ENCODE measurements around the gene SLC24A3.

The SLC24A3 gene

DNA sequence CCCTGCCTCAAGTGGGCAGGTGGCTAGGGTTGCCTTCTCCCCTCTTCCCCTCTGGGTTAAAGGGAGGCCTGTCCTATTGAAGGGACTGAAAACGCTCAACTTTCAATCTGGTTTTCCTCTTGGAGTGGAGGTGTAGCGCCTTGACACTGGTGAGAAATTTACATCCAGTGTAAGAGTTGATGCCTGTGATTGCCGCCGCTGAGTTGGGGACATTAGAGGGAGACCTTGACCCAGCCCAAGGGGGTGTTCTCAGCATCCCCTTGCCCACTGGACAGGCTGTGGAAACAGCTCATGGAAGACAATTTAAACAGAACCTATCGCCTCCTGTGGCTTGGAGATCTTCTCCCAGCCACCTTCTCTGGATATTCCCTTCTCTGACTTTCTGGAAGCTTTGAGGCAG lies 61.6 kb downstream of the SLC24A3 start:
- DNase-seq, result no peak

DNA sequence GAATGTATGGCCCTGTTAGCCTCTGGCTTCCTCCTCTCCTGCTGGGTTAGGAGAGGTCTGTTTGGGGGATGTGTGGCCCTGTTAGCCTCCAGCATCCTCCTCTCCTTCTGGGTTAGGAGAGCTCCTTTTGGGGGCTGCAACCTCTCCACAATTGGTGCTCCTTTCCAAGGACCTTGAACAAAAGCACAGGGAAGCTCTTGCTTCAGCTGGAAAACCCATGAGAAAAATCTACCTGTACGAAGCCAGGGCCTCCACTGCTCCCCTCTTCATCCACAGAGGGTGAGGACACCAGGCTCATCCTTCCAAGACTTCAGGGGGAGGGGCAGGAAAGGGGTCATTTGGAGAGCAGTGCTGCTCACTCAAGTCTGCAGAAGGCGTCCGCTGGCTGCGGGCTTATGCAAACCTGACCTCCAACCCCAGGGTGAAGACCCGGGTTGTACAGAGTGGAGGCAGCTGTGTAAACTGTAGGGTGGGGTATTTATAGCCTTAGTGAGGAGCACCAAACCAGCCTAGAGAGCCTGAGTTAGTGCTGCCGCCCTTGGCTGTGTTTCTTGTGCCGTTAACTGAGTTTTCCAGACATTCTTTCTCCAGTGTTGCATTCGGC lies 62.1 kb downstream of the SLC24A3 start:
- no peak for DNase-seq

DNA sequence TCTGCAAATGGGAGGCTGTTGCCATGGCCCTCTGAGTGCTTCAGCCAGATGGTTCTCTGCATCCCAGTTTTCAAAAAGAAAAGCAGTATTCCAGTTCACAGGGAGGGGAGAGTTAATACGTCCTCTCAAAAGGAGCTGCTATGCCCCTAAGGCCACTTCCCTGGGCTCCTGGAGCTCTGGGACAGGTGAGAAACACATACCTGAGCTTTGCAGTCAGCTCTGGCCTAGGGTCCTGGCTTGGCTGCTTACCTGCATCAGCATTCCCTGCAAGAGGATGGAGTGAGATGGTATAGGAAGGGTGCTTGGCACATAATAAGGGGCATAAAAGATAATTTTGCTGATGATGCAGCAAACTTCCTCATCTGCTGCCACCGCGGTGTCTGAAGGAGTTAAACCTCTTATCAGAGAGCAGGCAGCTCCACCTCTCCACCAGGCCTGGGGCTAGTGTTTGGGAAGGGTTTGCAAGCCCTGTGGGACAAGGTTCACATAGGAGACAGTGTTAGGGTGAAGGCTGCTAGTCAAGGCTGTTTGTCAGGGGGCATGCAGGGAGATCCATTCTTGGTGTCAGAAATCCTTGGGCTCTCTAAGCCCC lies 62.7 kb downstream of the SLC24A3 start:
- no peak for DNase-seq

GRCh38 chr20:19275630-19276071 lies 63.2 kb downstream of the SLC24A3 start:
- DNase-seq, result no peak

GRCh38 chr20:19277381-19277780 lies 64.9 kb downstream of the SLC24A3 start:
- no peak for DNase-seq

DNA sequence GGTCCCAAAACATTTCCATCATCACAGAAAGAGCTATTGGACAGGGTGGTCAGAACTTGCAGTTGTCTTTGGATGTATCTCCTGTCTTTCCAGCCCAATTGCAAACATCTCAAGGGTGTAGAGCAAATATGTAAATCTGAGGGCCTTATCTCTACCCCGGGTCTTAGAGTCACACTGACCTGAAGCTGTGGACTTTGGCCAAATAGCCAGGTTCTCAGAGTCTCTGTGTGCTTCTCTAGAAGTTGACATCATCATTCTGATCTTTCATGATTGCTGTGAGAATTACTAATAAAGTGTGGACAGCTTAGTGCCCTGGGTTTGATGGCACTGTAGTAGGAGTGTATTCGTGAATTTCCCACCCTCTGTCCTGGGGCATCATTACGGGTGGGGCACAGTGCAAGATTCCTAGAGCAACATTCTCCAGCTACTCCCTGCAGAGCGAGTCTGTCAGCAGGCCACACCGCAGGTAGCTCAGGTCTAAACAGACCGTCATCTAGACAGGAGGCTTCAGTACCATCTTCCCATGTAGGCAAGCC lies 71.1 kb downstream of the SLC24A3 start:
- no peak for DNase-seq

DNA sequence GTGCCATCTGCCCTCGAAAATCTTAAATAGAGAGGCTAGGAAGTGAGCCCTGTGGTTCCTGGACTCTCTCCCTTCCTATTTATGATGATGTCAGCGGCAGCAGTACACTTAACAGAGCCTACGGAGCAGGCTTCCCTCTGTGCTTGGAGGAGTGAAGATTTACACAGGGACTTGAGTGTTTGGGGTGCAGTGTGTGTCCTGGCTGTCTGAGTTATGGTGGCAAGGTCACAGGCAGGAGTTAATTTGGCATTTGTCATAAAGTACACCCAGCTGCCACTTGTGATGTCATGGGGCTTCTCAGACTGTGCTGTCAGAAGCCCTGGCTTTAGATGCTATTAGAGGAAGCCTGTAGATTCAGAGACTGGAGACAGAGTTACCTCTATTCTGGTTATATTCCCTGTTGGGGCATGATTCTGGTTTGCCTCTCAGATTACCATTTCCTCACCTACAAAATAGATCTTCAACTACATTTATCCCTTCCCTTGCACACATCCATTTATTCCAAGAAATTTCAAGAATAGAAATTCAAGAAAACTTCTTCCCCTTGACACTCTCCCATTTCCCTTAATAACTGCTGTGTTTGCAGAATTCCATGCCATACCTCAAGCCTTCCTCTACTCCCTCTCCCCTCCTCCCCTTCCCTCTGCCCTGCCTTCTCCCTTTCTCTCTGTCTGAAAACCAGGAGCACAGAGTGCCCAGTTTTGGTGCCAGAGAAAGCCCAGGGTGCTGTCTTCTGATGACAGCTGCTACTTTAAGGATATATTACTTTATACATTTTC lies 72.1 kb downstream of the SLC24A3 start:
- no peak for DNase-seq

DNA sequence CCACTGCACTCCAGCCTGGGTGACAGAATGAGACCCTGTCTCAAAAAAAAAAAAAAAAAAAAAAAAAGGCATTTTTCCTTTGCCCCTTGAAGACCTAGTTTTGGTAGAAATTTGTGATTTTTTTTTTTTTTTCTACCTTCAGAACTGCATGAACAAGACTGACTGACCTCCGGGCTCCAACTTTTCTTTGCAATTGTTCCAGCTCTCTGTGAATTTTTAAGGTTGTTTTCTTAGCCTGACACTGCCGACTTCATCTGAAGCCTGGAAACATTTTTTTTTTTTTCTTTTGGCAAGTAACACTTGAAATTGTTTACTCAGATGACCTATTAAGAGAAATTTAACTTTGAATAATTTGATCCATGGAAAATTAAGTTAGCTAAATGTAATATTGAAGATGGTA lies 73.0 kb downstream of the SLC24A3 start:
- no peak for DNase-seq

- no peak for DNase-seq
Measured at GRCh38 chr20:19288061-19288460, 75.6 kb downstream of the SLC24A3 start.

GRCh38 chr20:19288636-19289035 lies 76.2 kb downstream of the SLC24A3 start:
- no peak for DNase-seq

GRCh38 chr20:19289451-19289850 lies 77.0 kb downstream of the SLC24A3 start:
- DNase-seq, result no peak

DNA sequence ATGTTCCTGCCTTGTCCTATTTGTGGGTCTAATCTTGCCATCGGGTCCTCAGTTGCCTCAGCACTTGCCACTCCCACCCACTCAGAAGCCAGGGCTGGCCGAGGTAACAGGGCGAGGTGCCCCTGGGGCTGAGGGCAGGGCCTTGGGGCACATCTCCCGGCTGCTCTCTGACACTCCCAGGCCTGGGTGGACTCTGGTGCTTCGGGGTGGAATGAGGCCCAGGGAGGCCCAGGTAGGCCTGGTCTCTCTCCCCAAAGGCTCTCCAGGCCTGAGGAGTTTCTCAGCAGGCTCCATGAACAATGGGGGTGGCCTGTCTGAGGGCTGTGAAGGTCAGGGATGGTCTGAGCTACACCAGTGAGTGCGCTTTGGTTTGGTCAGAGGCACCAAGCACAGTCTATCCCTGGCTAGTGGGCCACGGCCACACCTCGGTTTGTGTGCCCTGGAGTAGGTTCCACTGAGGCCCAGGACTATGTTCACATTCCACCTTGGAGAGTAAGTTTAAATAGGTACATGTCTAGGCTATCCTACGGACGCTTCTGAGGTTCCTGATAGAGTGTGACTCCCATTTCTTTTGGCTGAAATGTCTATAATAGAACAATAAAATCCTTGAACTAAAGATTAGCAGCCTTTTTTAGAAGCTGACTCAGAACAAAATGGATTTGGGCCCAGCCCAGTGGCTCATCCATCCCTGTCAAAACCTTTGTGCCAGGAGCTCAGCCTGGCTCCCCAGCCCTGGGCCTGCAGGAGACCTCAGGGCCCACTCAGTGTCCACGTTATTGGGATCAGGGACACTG lies 78.8 kb downstream of the SLC24A3 start:
- no peak for DNase-seq

DNA sequence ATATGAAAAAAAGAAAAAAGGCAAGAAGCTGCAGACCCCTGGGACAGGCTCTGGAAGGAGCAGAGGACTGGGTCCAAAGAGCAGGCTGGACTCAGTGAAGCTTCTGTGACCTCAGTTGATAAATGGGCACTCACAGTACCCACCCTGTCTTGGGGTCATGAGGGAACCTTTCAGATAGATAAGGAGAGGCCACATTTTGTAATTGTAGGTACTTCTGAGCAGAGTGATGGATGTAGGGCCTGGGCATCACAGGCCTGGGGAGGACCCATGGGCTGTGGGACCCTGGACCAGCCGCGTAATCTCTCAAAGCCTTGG lies 79.3 kb downstream of the SLC24A3 start:
- DNase-seq, result no peak

GRCh38 chr20:19292254-19292653 lies 79.8 kb downstream of the SLC24A3 start:
- DNase-seq, result no peak

- no peak for DNase-seq
Measured at GRCh38 chr20:19295076-19295475, 82.6 kb downstream of the SLC24A3 start.

- no peak for DNase-seq
Measured at GRCh38 chr20:19298652-19299051, 86.2 kb downstream of the SLC24A3 start.

DNA sequence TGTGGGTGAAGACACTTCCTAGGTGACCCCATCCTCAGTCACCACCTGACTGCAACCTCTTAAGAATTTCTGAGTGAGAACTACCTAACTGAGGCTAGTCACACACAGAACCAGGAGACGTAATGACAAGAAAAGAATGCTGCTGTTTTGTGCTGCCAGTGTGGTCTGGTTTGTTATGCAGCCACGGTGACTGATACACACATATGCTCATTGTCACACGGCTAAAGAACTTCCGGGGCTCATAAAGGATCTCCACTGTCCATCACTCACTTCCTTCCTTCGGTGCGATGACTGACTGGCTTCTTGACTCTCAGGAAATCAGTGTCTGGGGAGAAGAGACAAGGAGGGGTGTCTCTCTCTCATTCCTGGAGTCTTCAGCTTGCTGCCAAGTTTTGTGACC lies 88.0 kb downstream of the SLC24A3 start:
- no peak for DNase-seq

GRCh38 chr20:19301142-19301541 lies 88.7 kb downstream of the SLC24A3 start:
- DNase-seq, result no peak

GRCh38 chr20:19301843-19302242 lies 89.4 kb downstream of the SLC24A3 start:
- no peak for DNase-seq

- DNase-seq, result no peak
Measured at GRCh38 chr20:19302714-19303113, 90.3 kb downstream of the SLC24A3 start.

DNA sequence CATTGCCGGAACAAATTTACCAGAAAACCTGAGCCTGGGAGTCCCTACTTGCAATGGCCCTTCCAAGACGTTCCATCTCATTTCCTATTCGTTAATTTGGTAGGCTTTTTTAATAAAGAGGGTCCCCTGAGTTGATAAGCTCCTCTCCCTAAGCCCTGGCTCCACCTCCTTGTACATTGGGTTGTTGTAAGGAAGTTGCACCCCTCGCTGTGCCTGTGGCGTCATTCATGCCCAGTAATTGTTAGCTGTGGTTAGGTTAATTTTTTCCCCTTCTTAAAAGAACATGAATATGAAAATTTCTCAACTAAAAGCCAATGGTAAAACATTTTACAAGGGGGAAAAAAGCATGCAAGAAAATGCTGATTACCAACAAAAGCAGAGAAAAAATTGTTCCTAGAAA lies 91.9 kb downstream of the SLC24A3 start:
- DNase-seq, result no peak

DNA sequence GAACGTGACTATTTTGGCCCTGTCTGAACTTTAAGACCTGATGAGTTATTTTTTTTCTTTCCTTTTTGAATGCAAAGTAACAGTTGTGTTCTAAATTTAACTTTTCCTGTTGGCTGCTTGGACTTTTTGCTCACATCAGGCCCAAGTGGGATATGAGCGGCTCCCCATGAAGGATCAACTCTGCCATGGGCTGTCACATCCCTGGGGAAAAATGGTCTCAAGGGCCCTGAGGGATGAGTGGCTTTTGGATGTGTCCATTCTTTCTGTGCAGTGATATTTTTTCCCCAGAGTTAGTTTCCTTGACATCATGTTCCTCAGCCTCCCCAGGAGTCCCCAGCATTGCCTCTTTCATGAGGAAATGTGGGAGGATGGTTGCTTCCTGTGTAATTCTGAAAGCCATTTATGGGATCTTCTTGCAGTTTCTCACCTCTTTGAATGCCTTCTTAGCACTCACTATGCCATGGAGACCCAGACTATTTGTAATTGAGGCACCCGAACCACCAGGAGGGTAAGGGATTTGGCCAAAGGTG lies 92.5 kb downstream of the SLC24A3 start:
- DNase-seq, result no peak

DNA sequence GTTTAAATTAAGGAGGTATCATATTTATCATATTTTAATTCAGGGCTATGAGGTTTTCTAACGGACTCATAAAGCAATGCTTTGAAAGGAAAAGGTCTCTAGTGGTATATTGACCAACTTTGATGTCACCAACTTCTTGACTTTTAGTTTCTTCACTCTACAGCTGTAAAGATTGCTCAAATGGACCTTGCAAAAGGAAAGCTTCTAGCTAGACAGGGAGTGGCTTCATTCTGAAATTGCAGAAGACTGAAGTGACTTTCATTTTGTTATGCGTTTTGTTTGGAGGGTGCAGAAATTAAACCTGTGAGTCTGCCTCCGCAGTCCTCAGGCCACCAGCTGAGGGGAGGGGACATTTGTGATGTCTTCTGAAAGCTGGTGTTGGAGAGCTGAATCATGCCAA lies 95.7 kb downstream of the SLC24A3 start:
- DNase-seq, result no peak
